ENCODE measurements around the gene CACNB1.

DNA sequence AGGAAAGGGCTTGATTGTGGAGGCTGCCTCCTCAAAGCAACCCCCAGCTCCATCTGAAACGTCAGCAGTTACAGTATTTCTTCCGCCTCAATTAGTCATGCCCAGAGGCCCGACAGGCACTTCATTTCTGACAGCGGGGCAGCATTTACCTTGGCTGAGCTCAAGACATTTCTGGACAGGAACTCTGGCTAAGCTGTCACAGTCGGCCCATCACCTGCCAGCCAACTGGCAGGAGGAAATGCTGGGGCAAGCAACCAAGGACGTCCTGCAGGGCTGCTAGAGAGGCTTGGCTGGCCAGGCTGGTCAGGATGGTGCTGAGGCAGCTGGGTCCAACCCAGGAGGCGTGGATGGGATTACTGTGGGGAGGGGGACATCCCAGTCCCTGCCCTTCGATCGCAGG, 73.8 kb downstream of the CACNB1 start:
- TF ChIP-seq POLR2A (IDR thresholded peaks at IDR 0.05), result no peak
- TF ChIP-seq, protein P1, sequence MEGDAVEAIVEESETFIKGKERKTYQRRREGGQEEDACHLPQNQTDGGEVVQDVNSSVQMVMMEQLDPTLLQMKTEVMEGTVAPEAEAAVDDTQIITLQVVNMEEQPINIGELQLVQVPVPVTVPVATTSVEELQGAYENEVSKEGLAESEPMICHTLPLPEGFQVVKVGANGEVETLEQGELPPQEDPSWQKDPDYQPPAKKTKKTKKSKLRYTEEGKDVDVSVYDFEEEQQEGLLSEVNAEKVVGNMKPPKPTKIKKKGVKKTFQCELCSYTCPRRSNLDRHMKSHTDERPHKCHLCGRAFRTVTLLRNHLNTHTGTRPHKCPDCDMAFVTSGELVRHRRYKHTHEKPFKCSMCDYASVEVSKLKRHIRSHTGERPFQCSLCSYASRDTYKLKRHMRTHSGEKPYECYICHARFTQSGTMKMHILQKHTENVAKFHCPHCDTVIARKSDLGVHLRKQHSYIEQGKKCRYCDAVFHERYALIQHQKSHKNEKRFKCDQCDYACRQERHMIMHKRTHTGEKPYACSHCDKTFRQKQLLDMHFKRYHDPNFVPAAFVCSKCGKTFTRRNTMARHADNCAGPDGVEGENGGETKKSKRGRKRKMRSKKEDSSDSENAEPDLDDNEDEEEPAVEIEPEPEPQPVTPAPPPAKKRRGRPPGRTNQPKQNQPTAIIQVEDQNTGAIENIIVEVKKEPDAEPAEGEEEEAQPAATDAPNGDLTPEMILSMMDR (IDR thresholded peaks at IDR 0.05), result no peak

Data from adrenal gland (tissue), 5 donors.